HG03159 (cell line): ENCODE results near the gene TOLLIP.
"Not testable (repeated sequence)": the region's sequence is repeated elsewhere in the genome, so short reads cannot be mapped to it uniquely, and the experiment has no call there.

Source experiments
- ATAC-seq: cut with Tn5 transposase; IDR thresholded peaks from one replicate; pipeline ENCODE4 v1.9.1; 2021; ENCODE audit warnings: mild to moderate bottlenecking, moderate library complexity; ENCODE audit not compliant: unreplicated experiment

TOLLIP gene

GRCh38 chr11:1344056-1344635 is 34.7 kb upstream of the TOLLIP start:
- no peak for ATAC-seq

- no peak for ATAC-seq
Observed at GRCh38 chr11:1343391-1344055, 34.1 kb upstream of the TOLLIP start.

GRCh38 chr11:1342946-1343345 is 33.5 kb upstream of the TOLLIP start:
- ATAC-seq: no peak

- ATAC-seq: no peak
Observed at GRCh38 chr11:1341928-1342524, 32.6 kb upstream of the TOLLIP start.

GRCh38 chr11:1341226-1341625 is 31.8 kb upstream of the TOLLIP start:
- ATAC-seq: not testable (repeated sequence)

GRCh38 chr11:1340111-1340510 is 30.7 kb upstream of the TOLLIP start:
- no peak for ATAC-seq

GRCh38 chr11:1339066-1339675 is 29.7 kb upstream of the TOLLIP start:
- ATAC-seq: no peak

- ATAC-seq: no peak
Observed at GRCh38 chr11:1338201-1339065, 29.0 kb upstream of the TOLLIP start.

- ATAC-seq: no peak
Observed at GRCh38 chr11:1337647-1338007, 28.2 kb upstream of the TOLLIP start.

GRCh38 chr11:1336836-1337646 is 27.6 kb upstream of the TOLLIP start:
- ATAC-seq: no peak

GRCh38 chr11:1335811-1336761 is 26.7 kb upstream of the TOLLIP start:
- no peak for ATAC-seq

GRCh38 chr11:1335264-1335810 is 25.9 kb upstream of the TOLLIP start:
- ATAC-seq: no peak

GRCh38 chr11:1333860-1334259 is 24.4 kb upstream of the TOLLIP start:
- ATAC-seq: no peak

GRCh38 chr11:1333091-1333772 is 23.8 kb upstream of the TOLLIP start:
- no peak for ATAC-seq

- ATAC-seq: no peak
Observed at GRCh38 chr11:1330473-1330872, 21.0 kb upstream of the TOLLIP start.

GRCh38 chr11:1327064-1327460 is 17.6 kb upstream of the TOLLIP start:
- ATAC-seq: no peak

- no peak for ATAC-seq
Observed at GRCh38 chr11:1326435-1327063, 17.1 kb upstream of the TOLLIP start.

GRCh38 chr11:1323774-1324173 is 14.3 kb upstream of the TOLLIP start:
- ATAC-seq: no peak
